Measurements from ENCODE around the gene SORCS2. TPM values are rescaled to one million over a fixed set of nuclear protein-coding genes. Genes with fewer than 3 reads are reported as not detected.

Gene SORCS2
- total and polyA plus RNA-seq, 2 of the 4 experiments (the other 2 are of a cell fraction): 0.36 to 0.62 TPM

- no peak for TF ChIP-seq POLR2A (IDR thresholded peaks at IDR 0.05; ENCODE audit: low read depth, low read length)
Observed at GRCh38 chr4:7774301-7775294, 582.3 kb downstream of the SORCS2 start (continued).

GRCh38 chr4:7775396-7775795 is 583.1 kb downstream of the SORCS2 start:
- Histone ChIP-seq H3K18ac (ENCODE audit: low read depth, low read length) (no peak overlapping the region), H2AK5ac (ENCODE audit: low read depth, low read length) (no peak overlapping the region), H2BK120ac (ENCODE audit: low read depth, low read length) (no peak overlapping the region), H4K91ac (ENCODE audit: insufficient read depth, low read depth, low read length) (no peak overlapping the region), H4K5ac (ENCODE audit: low read depth, low read length) (no peak overlapping the region), H3K36me3 (ENCODE audit: control insufficient read depth, insufficient read depth, low read length) (peaks cover 75% of the 10 kb centered on the region), H3K79me1 (ENCODE audit: low read depth in 1 of 2, low read length in 2 of 2) (peaks cover 31 to 87% of the 10 kb centered on the region in 2 experiments), H3K9me3 (ENCODE audit: control insufficient read depth, insufficient read depth, low read length) (no peaks in the 10 kb centered on the region), H4K8ac (ENCODE audit: low read depth in 2 of 2, low read length in 2 of 2) (no peak overlapping the region), H3K56ac (ENCODE audit: extremely low read depth, insufficient read depth, low read length) (no peak overlapping the region), H3K27ac (ENCODE audit: insufficient read depth, low read length) (no peak overlapping the region), H3K9ac (ENCODE audit: low read depth, low read length) (no peak overlapping the region), H2AFZ (replicated peaks; ENCODE audit: low read length, poor library complexity) (no peak overlapping the region), H2AK9ac (replicated peaks; ENCODE audit: low read depth, low read length, poor library complexity) (no peak overlapping the region), H3K14ac (replicated peaks; ENCODE audit: low read depth, low read length) (no peak overlapping the region), H2BK15ac (ENCODE audit: low read depth, low read length) (no peak overlapping the region), H4K20me1 (ENCODE audit: insufficient read depth, low read length) (peaks cover 50% of the 10 kb centered on the region), H2BK20ac (ENCODE audit: low read depth, low read length) (no peak overlapping the region), H3K4ac (ENCODE audit: low read depth, low read length) (no peak overlapping the region), H3K9me1 (ENCODE audit: insufficient read depth, low read length) (no peaks in the 10 kb centered on the region), H3K4me1 (ENCODE audit: control insufficient read depth, insufficient read depth, low read length) (peaks cover 13% of the 10 kb centered on the region), H3K4me2 (ENCODE audit: low read depth, low read length) (no peak overlapping the region), H2BK5ac (ENCODE audit: low read depth, low read length, poor library complexity, severe bottlenecking) (no peak overlapping the region), H3K23ac (ENCODE audit: low read depth, low read length) (no peak overlapping the region), H3K27me3 (ENCODE audit: control insufficient read depth, insufficient read depth, low read length) (no peaks in the 10 kb centered on the region), H3K4me3 (ENCODE audit: insufficient read depth, low read depth, low read length) (no peak overlapping the region)
- POLR2A ChIA-PET (ENCODE audit: unreplicated experiment): no interaction called here
- WGBS, 2 experiments (ENCODE audit: extremely low coverage in 2 of 2, insufficient read length in 1 of 2): 100% methylated on average over 2 of the region's 9 CpGs; no CpG with 5 or more reads in 1 of the 2 experiments
- CTCF ChIA-PET: no interaction called here
- DNase-seq (no peak), ATAC-seq (ENCODE audit: low read depth) (no peak)
- intact Hi-C loops (cut with micrococcal nuclease): no loop called here
- BruUV-seq (replicated peaks): no TSS peak
- dilution Hi-C loops (cut with HindIII; ENCODE audit: low sequenced_read_pairs, unreplicated experiment): no loop called here
- in situ Hi-C loops (cut with MboI; ENCODE audit: low sequenced_read_pairs): no loop called here
- no peak for TF ChIP-seq FOS (IDR thresholded peaks at IDR 0.05; ENCODE audit: low read depth, low read length)
- TF ChIP-seq MAZ (IDR thresholded peaks at IDR 0.05; ENCODE audit: borderline replicate concordance, low read depth, low read length): no peak
- no peak for TF ChIP-seq MAFK (IDR thresholded peaks at IDR 0.05; ENCODE audit: low read depth, low read length)
- TF ChIP-seq CHD1 (IDR thresholded peaks at IDR 0.05; ENCODE audit: low read depth, low read length): no peak
- no peak for TF ChIP-seq RAD21 (IDR thresholded peaks at IDR 0.05; ENCODE audit: low read length)
- TF ChIP-seq CTCF (conservative IDR thresholded peaks at IDR 0.05; ENCODE audit: low read depth, low read length): no peak
- TF ChIP-seq BHLHE40 (IDR thresholded peaks at IDR 0.05; ENCODE audit: low read depth, low read length): no peak
- TF ChIP-seq NFE2L2 (IDR thresholded peaks at IDR 0.05; ENCODE audit: low read depth, low read length): no peak
- no peak for TF ChIP-seq ELK1 (IDR thresholded peaks at IDR 0.05; ENCODE audit: borderline replicate concordance, low read depth, low read length)
- no peak for TF ChIP-seq RCOR1 (IDR thresholded peaks at IDR 0.05; ENCODE audit: insufficient replicate concordance, low read length)
- TF ChIP-seq CEBPB (IDR thresholded peaks at IDR 0.05; ENCODE audit: low read depth, low read length): no peak
- no peak for TF ChIP-seq USF2 (IDR thresholded peaks at IDR 0.05; ENCODE audit: low read depth, low read length)
